HG03066 (cell line): Measurements from ENCODE around the gene TIPARP.

ENCODE experiments used
- ATAC-seq: cut with Tn5 transposase; IDR thresholded peaks from one replicate; pipeline ENCODE4 v1.9.1; 2021; ENCODE audit warnings: low read depth; ENCODE audit not compliant: unreplicated experiment

Gene TIPARP

GRCh38 chr3:156675830-156676767 is 1.7 kb downstream of the TIPARP start:
- no peak for ATAC-seq

GRCh38 chr3:156676768-156677479 is 2.5 kb downstream of the TIPARP start:
- no peak for ATAC-seq

- ATAC-seq, result no peak
These were observed 3.1 kb downstream of the TIPARP start for GRCh38 chr3:156677536-156677935.

GRCh38 chr3:156678197-156678596 is 3.8 kb downstream of the TIPARP start:
- no peak for ATAC-seq

GRCh38 chr3:156680243-156680914 is 6.0 kb downstream of the TIPARP start:
- ATAC-seq, result no peak

GRCh38 chr3:156681002-156681401 is 6.6 kb downstream of the TIPARP start:
- ATAC-seq, result peak; percentile 67

GRCh38 chr3:156682501-156682900 is 8.1 kb downstream of the TIPARP start:
- ATAC-seq, result no peak

GRCh38 chr3:156682963-156683362 is 8.6 kb downstream of the TIPARP start:
- ATAC-seq, result no peak

- peak; percentile 30 for ATAC-seq
These were observed 10.8 kb downstream of the TIPARP start for GRCh38 chr3:156685198-156685597.

GRCh38 chr3:156685752-156686151 is 11.4 kb downstream of the TIPARP start:
- no peak for ATAC-seq

GRCh38 chr3:156687023-156687422 is 12.6 kb downstream of the TIPARP start:
- no peak for ATAC-seq

- no peak for ATAC-seq
These were observed 14.5 kb downstream of the TIPARP start for GRCh38 chr3:156688632-156689452.

- ATAC-seq, result no peak
These were observed 15.2 kb downstream of the TIPARP start for GRCh38 chr3:156689608-156690007.

GRCh38 chr3:156691920-156692319 is 17.5 kb downstream of the TIPARP start:
- no peak for ATAC-seq

- no peak for ATAC-seq
These were observed 18.8 kb downstream of the TIPARP start for GRCh38 chr3:156693166-156693565.

- no peak for ATAC-seq
These were observed 20.1 kb downstream of the TIPARP start for GRCh38 chr3:156694536-156694935.

- no peak for ATAC-seq
These were observed 28.0 kb downstream of the TIPARP start for GRCh38 chr3:156702367-156702766.

GRCh38 chr3:156704370-156705036 is 30.1 kb downstream of the TIPARP start:
- ATAC-seq, result no peak

- ATAC-seq, result peak; percentile 68
These were observed 31.6 kb downstream of the TIPARP start for GRCh38 chr3:156705761-156706616.
